NB4 (cell line): ENCODE data around the gene PTPN9.
"Not testable (repeated sequence)": the region's sequence is repeated elsewhere in the genome, so short reads cannot be mapped to it uniquely, and the experiment has no call there.

ENCODE experiments used
- DNase-seq: peaks from one replicate; pipeline ENCODE4 v3.0.0; 2010; ENCODE audit warnings: low read depth
- H3K4me3 ChIP-seq: one replicate; pipeline ENCODE4 v1.5.1; 2011; ENCODE audit warnings: mild to moderate bottlenecking, low read depth, low read length, moderate library complexity
- CTCF ChIP-seq: IDR thresholded peaks from one replicate; pipeline ENCODE4 v1.5.1; 2012; ENCODE audit warnings: low read depth, low read length
- MAX ChIP-seq: IDR thresholded peaks from 2 replicates; pipeline ENCODE4 v1.6.1; 2011; ENCODE audit warnings: low read depth, low read length
- MYC ChIP-seq: IDR thresholded peaks from 2 replicates; pipeline ENCODE4 v1.6.1; 2011; ENCODE audit warnings: low read depth, low read length
- POLR2A ChIP-seq: IDR thresholded peaks from 2 replicates; pipeline ENCODE4 v1.6.1; 2011; ENCODE audit warnings: mild to moderate bottlenecking; ENCODE audit not compliant: insufficient read length; ENCODE audit errors: extremely low read depth

The PTPN9 gene

GRCh38 chr15:75596703-75597345 is 17.7 kb upstream of the PTPN9 start:
- DNase-seq = no peak
- no peak overlapping the region for H3K4me3 ChIP-seq
- no peak for TF ChIP-seq MYC
- no peak for TF ChIP-seq MAX
- TF ChIP-seq CTCF = no peak
- no peak for TF ChIP-seq POLR2A

GRCh38 chr15:75594276-75594675 is 15.2 kb upstream of the PTPN9 start:
- TF ChIP-seq MYC (no peak), MAX (no peak), POLR2A (no peak), CTCF (no peak)
- no peak overlapping the region for H3K4me3 ChIP-seq
- DNase-seq = no peak

- no peak for TF ChIP-seq CTCF
- no peak for TF ChIP-seq POLR2A
- no peak for TF ChIP-seq MAX
- TF ChIP-seq MYC = no peak
- no peak for DNase-seq
Measured at GRCh38 chr15:75591655-75592364, 12.7 kb upstream of the PTPN9 start.

GRCh38 chr15:75590239-75590638 is 11.1 kb upstream of the PTPN9 start:
- TF ChIP-seq MAX (no peak), CTCF (no peak), MYC (no peak), POLR2A (no peak)
- no peak for DNase-seq
- no peak overlapping the region for H3K4me3 ChIP-seq

More at GRCh38 chr15:75591655-75592364, 12.7 kb upstream of the PTPN9 start:
- no peak overlapping the region for H3K4me3 ChIP-seq

- H3K4me3 ChIP-seq = no peak overlapping the region
- DNase-seq = no peak
- TF ChIP-seq CTCF = no peak
- TF ChIP-seq MAX = no peak
- TF ChIP-seq POLR2A = no peak
- TF ChIP-seq MYC = no peak
Measured at GRCh38 chr15:75589071-75589470, 10.0 kb upstream of the PTPN9 start.

- DNase-seq, H3K4me3 ChIP-seq: not testable (repeated sequence)
Measured at GRCh38 chr15:75586422-75586821, 7.3 kb upstream of the PTPN9 start.
